HG03558 (cell line): ENCODE measurements around the gene TRIO.

ENCODE experiments used
- ATAC-seq: cut with Tn5 transposase; IDR thresholded peaks from one replicate; pipeline ENCODE4 v1.9.1; 2021; ENCODE audit warnings: moderate number of reproducible peaks; ENCODE audit not compliant: unreplicated experiment; ENCODE audit errors: extremely low read depth

TRIO gene

DNA sequence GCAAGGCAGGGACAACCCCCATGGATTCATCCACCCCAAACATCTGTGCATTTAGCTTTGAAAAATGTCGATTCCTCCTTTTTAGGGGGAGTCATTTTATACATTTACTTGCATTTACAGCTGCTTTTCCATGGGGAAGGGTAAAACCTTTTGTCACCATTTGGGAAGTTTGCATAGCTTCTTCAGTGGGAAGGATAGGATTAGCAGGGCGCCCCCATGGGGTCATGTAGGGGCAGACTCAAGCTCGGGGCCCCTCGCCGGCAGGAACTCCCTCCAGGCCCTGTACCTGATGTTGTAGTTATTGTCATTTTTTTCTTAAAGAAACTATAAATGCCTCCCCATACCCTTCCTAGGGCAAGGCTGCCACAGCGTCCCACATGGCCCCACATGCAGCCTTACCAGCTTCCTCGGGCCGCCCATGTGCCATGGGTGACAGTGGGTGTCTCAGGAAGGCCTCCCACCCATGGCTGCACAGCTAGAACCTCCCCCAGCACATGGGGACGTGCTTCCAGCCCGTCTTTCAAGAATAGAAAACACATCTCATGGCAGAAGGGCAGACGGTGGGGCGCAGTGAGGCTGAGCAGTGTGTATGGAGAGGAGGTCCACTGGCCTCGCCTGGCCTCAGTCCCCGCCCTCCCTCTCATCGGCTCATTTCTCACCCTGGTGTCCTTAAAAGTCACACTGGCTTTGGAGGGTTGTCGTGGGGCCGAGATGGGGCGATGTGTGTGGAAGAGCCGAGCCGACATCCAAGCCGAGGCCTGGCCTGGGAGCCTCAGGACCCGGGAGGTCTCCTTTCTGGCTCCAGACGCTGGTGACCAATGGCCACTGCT is 362.4 kb downstream of the TRIO start:
- no peak for ATAC-seq

DNA sequence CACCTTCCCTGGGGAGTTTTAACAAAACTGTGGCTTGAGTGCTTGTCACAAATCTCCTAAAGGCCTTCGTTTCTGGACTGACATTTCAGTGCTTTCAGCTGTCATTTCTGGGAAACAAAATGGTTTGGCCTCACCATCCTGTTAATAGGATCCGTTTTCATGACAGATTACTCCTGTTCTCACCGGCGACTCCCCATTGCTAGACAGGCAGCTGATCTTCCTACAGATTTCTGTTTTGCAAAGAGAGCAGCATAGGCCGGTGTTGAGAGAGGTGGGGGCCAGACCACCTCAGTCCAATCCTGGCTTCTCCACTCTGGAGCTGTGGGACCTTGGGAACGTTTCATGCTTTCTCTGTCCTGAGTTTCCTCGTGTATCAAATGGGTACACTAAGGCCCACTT is 363.0 kb downstream of the TRIO start:
- ATAC-seq = no peak

GRCh38 chr5:14506661-14507060 is 363.5 kb downstream of the TRIO start:
- no peak for ATAC-seq

DNA sequence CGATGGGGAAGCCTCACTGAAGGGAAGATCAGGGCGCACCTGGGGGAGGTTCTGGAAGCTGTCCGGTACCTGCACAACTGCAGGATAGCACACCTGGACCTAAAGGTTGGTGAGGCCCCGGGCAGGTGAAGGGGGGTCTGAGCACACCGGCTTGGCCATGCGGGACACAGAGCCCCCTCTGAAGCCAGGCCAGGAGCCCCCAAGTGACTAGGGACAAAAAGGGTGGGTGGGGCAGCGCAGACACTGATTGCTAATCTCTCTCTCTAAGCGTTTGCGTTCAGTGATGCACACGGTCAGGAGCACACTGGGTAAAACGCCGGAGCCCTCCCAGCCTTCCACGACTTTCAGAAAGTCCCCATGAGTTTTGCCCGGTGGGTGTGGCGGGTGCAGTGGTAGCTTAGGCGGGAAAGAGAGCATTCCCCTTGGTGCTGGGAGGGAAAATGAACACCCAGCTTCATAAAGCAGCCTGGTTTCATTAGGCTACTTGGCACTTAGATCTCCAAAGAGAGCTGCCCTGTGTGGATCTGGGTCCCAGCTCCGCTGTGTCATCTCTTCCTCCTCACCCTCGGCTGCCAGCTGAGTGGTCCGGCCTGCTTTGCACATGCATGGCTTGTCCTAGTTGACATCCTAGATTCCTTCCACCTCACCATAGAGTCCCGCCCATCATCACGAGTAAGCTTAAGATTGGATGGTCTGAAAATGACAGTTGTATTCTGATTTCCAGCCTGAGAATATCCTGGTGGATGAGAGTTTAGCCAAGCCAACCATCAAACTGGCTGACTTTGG is 364.2 kb downstream of the TRIO start:
- ATAC-seq = no peak

DNA sequence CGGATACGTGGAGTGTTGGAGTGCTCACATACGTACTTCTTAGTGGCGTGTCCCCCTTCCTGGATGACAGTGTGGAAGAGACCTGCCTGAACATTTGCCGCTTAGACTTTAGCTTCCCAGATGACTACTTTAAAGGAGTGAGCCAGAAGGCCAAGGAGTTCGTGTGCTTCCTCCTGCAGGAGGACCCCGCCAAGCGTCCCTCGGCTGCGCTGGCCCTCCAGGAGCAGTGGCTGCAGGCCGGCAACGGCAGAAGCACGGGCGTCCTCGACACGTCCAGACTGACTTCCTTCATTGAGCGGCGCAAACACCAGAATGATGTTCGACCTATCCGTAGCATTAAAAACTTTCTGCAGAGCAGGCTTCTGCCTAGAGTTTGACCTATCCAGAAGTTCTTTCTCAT is 364.9 kb downstream of the TRIO start:
- no peak for ATAC-seq

DNA sequence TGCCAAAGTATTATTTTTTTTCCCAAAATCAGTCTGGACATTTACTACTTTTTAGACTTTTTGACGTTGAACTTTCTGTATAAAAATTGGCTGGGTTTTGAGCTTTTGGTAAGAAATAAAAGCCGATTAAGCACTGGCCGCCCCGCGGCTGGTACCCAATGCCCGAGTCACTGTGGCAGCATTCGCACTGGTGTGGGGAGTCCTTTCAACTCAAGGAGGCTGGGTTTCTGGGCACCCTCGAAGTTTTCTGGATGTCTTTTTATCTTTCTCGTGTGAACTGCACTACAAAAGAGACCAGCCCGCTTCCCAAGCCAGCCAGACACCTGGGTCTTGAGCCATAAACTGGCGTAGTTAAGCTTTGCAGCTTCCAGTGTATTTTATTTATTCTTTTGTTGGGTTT is 366.4 kb downstream of the TRIO start:
- no peak for ATAC-seq

- ATAC-seq = no peak
These were observed 367.1 kb downstream of the TRIO start for GRCh38 chr5:14510156-14510734.

DNA sequence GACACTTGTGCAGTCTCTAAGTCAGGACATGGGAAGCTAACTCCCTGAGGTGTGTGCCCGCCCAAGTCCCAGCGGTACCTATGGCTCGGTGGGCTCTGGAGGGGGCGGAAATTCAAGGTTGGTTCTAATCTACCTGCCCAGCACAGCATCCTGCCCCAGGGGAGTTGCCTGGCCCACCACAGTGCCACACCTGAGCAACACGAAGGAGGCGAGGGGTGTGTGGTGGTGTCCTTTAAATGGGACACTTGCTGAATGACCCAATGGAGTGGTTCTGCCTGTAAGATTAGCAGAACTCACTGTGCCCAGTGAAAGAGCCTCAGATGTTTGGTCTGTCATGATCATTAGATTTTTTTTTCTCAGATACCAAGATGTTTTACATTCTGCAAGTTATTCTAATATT is 367.7 kb downstream of the TRIO start:
- no peak for ATAC-seq

DNA sequence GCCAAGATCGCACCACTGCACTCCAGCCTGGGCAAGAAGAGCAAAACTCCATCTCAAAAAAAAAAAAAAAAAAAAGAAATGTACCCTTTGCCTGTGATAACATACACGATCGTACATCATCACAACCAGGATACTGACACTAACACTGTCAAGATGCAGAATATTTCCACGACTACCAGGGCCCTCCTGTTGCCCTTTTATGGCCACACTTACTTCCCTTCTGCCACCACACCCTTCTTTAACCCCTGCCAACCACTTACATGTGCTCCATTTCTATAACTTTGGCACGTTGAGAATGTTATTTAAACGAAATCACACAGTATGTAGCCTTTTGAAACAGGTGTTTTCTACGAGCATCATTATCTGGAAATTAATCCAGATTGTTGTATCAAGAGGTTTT is 369.4 kb downstream of the TRIO start:
- ATAC-seq = no peak

- no peak for ATAC-seq
These were observed 370.1 kb downstream of the TRIO start for GRCh38 chr5:14513266-14513665.

DNA sequence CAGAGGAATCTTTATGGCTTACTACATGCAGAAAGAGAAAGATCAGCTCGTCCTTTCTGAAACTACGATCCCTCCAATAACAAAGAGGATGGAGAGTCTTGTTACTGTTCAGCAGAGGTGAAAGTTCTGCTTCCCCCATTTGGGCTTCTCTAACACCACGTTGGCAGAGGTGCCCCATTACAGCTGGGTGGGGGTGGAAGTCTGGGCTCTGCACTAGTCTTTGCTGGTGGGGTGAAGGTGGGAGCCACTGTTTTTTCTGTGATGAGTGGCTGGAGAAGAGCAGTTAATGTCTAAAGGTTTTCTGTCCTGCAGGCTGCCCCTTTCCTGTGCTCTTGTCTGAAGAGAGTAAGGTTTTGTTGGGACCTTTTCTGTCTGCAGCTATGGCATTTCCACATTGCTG is 373.8 kb downstream of the TRIO start:
- no peak for ATAC-seq

DNA sequence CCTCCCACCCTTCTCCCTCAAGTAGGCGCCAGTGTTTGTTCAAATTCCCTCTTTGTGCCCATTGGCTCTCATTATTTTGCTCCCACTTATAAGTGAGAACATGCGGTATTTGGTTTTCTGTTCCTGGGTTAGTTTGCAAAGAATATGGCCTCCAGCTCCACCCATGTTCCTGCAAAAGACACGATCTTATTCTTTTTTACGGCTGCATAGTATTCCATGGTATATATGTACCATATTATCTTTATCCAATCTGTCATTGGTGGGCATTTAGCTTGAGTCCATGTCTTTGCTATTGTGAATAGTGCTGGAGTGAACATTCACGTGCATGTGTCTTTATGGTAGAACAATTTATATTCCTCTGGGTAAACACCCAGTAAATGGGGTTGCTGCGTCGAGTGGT is 375.5 kb downstream of the TRIO start:
- ATAC-seq = no peak

GRCh38 chr5:14521748-14522147 is 378.6 kb downstream of the TRIO start:
- no peak for ATAC-seq

DNA sequence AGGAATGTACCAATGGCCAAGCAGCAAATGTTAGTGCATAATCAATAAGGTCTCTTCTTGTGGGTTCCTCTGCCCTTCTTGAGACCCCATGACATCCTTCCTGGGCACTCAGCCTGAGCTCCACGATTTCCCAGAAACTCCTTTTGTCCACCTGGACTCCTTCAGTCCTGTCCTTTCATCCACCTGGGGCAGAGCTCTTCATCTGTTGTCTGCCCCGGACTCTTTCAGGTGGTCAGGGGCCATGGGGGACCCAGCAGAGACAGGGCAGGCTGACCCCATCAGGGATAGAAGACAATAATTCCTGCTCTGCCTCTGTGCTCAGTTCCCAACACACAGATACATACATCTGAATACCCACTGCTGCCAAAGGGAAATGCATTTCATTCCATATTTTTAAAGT is 379.6 kb downstream of the TRIO start:
- no peak for ATAC-seq

- no peak for ATAC-seq
These were observed 380.3 kb downstream of the TRIO start for GRCh38 chr5:14523243-14524034.

- ATAC-seq = no peak
These were observed 382.3 kb downstream of the TRIO start for GRCh38 chr5:14525397-14525796.

- no peak for ATAC-seq
These were observed 383.4 kb downstream of the TRIO start for GRCh38 chr5:14526493-14526892.

DNA sequence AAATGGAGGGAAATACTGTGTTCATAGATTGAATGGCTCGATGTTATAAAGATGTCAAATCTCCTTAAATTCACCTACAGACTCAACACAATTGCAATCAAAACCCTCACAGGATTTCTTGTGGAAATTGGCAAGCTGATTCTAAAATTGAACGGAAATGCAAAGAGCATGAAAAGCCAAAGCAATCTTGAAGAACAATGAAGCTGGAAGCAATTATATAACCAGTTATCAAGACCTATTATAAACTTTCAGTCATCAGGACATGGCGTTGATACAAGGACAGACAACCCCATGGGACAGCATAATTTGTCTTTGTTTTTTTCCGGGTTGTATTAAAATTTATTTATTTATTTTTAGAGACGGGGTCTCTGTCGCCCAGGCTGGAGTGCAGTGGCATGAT is 385.0 kb downstream of the TRIO start:
- ATAC-seq = no peak

DNA sequence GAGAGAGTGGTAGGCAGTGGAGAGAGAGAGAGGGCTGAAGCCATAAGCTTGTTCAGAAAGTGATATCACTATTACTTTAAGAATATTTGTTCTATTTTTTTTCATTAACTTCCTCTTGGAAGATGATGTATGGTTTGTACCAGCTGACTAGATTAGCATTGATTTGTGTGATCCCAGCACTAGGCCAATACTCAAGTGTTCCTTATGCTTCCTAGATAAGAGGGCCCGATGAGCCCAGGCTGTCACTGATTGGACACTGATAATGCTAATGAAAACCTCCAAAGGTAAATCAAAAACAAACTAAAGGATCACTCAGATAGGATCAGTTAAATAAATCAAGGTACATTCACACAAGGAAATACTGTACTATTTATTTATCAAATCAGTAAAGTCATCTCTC is 385.8 kb downstream of the TRIO start:
- no peak for ATAC-seq

DNA sequence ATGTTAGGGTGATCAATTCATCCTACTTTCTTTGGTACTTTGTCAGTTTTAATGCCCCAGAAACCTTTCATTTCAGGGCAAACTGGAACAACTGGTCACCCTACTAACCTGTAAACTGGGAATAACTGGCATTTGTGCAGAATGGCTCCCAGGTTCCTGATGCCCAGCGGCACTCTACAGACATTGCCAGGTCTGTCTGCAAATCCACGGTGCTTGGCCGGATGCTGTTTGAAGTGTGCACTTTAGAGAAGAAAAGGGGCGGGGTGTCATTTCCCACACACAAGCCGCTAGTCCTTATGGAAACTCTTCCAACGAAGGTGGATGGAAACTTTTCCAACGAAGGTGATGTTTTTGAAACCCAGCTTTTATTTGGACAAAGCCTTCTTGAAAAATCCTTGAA is 388.5 kb downstream of the TRIO start:
- ATAC-seq = no peak

DNA sequence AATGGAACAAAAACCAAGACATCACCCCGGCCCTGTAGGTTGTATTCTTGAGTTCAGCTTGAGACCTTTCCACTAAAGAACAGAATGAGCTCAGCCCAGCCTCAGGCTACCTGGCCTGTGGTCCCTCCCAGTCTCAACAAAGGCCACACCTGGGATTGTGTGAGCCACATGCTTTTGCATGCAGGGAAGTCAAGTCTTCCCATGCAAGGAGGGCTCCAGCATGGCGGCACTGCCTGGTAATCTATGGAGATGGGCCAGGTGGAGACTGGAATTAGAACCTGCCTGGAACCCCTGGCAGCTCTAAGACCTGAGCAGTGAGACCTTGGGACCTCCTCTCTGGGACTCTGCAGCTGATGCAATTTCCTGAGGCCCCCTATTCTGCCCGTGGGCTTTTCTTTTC is 389.0 kb downstream of the TRIO start:
- ATAC-seq = no peak
